ENCODE data around the gene IFNAR1. TPM values are rescaled to one million over a fixed set of nuclear protein-coding genes. Genes with fewer than 3 reads are reported as not detected.
A peak's percentile ranks its signal among the peaks of the same experiment; 100 is the strongest.

The IFNAR1 gene
- total and polyA plus RNA-seq, 9 of the 15 experiments (the other 6 are each of a cell fraction or from before 2014, with no cell fraction given): 8.6 to 31.8 (median 14.8) TPM

GRCh38 chr21:33350676-33351075 is 25.9 kb downstream of the IFNAR1 start:
- CTCF ChIA-PET (ENCODE audit: low intra/inter-chr PET ratio): interaction anchor here (0.7 kb wide), 1 partner anchor 54 kb away, joined by 3 read pairs; no protein-coding TSS in a partner anchor

GRCh38 chr21:33355355-33355754 is 30.6 kb downstream of the IFNAR1 start:
- H3K79me2 ChIP-seq (ENCODE audit: control insufficient read depth, insufficient read depth, low read length): no peaks in the 10 kb centered on the region
- intact Hi-C loops (cut with micrococcal nuclease): no loop called here
- no peak for TF ChIP-seq ZNF830 (CRISPR knock-in tag; IDR thresholded peaks at IDR 0.05)
- TF ChIP-seq, protein P1, sequence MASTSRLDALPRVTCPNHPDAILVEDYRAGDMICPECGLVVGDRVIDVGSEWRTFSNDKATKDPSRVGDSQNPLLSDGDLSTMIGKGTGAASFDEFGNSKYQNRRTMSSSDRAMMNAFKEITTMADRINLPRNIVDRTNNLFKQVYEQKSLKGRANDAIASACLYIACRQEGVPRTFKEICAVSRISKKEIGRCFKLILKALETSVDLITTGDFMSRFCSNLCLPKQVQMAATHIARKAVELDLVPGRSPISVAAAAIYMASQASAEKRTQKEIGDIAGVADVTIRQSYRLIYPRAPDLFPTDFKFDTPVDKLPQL (IDR thresholded peaks at IDR 0.05; ENCODE audit: extremely low read depth, insufficient read length): no peak
- no peak for TF ChIP-seq FIP1L1 (IDR thresholded peaks at IDR 0.05; ENCODE audit: low read depth, low read length, poor library complexity, severe bottlenecking)
- H3K9ac ChIP-seq (ENCODE audit: insufficient read depth in 1 of 2, low read depth in 2 of 2, low read length in 2 of 2): no peak overlapping the region
- ChIA-PET CTCF (ENCODE audit: low intra/inter-chr PET ratio) (no interaction called here), POLR2A (interaction anchor here (0.9 to 1.4 kb wide), 2 partner anchors 9 to 11 kb away, joined by 3 to 5 read pairs; no protein-coding TSS in a partner anchor)
- H3K4me3 ChIP-seq: no peak overlapping the region
- H3K9me1 ChIP-seq (ENCODE audit: control insufficient read depth, insufficient read depth, low read length): no peaks in the 10 kb centered on the region
- no peaks in the 10 kb centered on the region for H4K20me1 ChIP-seq (replicated peaks; ENCODE audit: control insufficient read depth, insufficient read depth, low read length)
- ATAC-seq (no peak), FAIRE-seq (no peak), DNase-seq (ENCODE audit: extremely low read depth in 1 of 4, low spot score in 3 of 4) (no peak)
- TSS peak; percentile 49 for BruUV-seq (replicated peaks)
- H3K36me3 ChIP-seq (ENCODE audit: control insufficient read depth, insufficient read depth, low read length): peaks cover 31% of the 10 kb centered on the region; the same call in 1 of the 3 replicates
- in situ Hi-C loops (cut with MboI): no loop called here
- H3K27me3 ChIP-seq (ENCODE audit: control insufficient read depth in 2 of 2, insufficient read depth in 2 of 2, low read length in 2 of 2): no peaks in the 10 kb centered on the region
- no peaks in the 10 kb centered on the region for H3K9me3 ChIP-seq (replicated peaks; ENCODE audit: control insufficient read depth, insufficient read depth, low read depth, low read length)
- no peak overlapping the region for H3K27ac ChIP-seq (ENCODE audit: extremely low read depth, low read depth, low read length)
- WGBS (ENCODE audit: insufficient coverage, low coverage, missing lambda C conversion rate): 88% methylated on average over 6 of the region's 6 CpGs
- no peak overlapping the region for H2AFZ ChIP-seq (ENCODE audit: low read depth, low read length)
- H3K4me1 ChIP-seq (replicated peaks in 1 of 2; ENCODE audit: control insufficient read depth in 2 of 2, insufficient read depth in 2 of 2, low read length in 2 of 2): no peaks in the 10 kb centered on the region
- no peak overlapping the region for H3K4me2 ChIP-seq (ENCODE audit: insufficient read depth, low read length)

More at GRCh38 chr21:33350676-33351075, 25.9 kb downstream of the IFNAR1 start:
- ATAC-seq (no peak), FAIRE-seq (no peak), DNase-seq (ENCODE audit: extremely low read depth in 1 of 4, low spot score in 3 of 4) (no peak)
- TF ChIP-seq RFX7 (CRISPR knock-in tag; IDR thresholded peaks at IDR 0.05) (no peak), PHB2 (IDR thresholded peaks at IDR 0.05; ENCODE audit: low read depth) (no peak)
- Histone ChIP-seq H3K9me3 (replicated peaks; ENCODE audit: control insufficient read depth, insufficient read depth, low read depth, low read length) (no peaks in the 10 kb centered on the region), H3K27me3 (ENCODE audit: control insufficient read depth in 2 of 2, insufficient read depth in 2 of 2, low read length in 2 of 2) (no peaks in the 10 kb centered on the region), H4K20me1 (replicated peaks; ENCODE audit: control insufficient read depth, insufficient read depth, low read length) (no peaks in the 10 kb centered on the region), H3K79me2 (ENCODE audit: control insufficient read depth, insufficient read depth, low read length) (no peaks in the 10 kb centered on the region), H3K36me3 (ENCODE audit: control insufficient read depth, insufficient read depth, low read length) (peaks cover 61% of the 10 kb centered on the region; the same call in 1 of the 3 replicates), H2AFZ (ENCODE audit: low read depth, low read length) (no peak overlapping the region), H3K4me3 (no peak overlapping the region), H3K27ac (ENCODE audit: extremely low read depth, low read depth, low read length) (no peak overlapping the region), H3K4me2 (ENCODE audit: insufficient read depth, low read length) (no peak overlapping the region), H3K9ac (ENCODE audit: insufficient read depth in 1 of 2, low read depth in 2 of 2, low read length in 2 of 2) (no peak overlapping the region), H3K4me1 (replicated peaks in 1 of 2; ENCODE audit: control insufficient read depth in 2 of 2, insufficient read depth in 2 of 2, low read length in 2 of 2) (no peaks in the 10 kb centered on the region), H3K9me1 (ENCODE audit: control insufficient read depth, insufficient read depth, low read length) (no peaks in the 10 kb centered on the region)
- BruUV-seq (replicated peaks): no TSS peak
- in situ Hi-C loops (cut with MboI) (no loop called here), intact Hi-C loops (cut with micrococcal nuclease) (no loop called here)
- POLR2A ChIA-PET: no interaction called here
- WGBS (ENCODE audit: insufficient coverage, low coverage, missing lambda C conversion rate): 94% methylated on average over 3 of the region's 3 CpGs
